ENCODE measurements around the gene SGO2. TPM values are rescaled to one million over a fixed set of nuclear protein-coding genes. Genes with fewer than 3 reads are reported as not detected.

SGO2 gene
- total RNA-seq, 2 experiments from 2014 or later = 49.9 to 56.7 TPM

GRCh38 chr2:200592406-200593075 lies 66.5 kb downstream of the SGO2 start:
- ChIA-PET CTCF (interaction anchor here (0.9 kb wide), 1 partner anchor 119 kb away, joined by 3 read pairs; no protein-coding TSS in a partner anchor), POLR2A (interaction anchor here (0.6 kb wide), 1 partner anchor 14 kb away, joined by 3 read pairs; no protein-coding TSS in a partner anchor)
- Mint-ChIP-seq H3K4me3 (no peak overlapping the region), H3K27me3 (peaks cover 6% of the 10 kb centered on the region), H3K9me3 (ENCODE audit: low read depth) (no peaks in the 10 kb centered on the region), H3K4me1 (no peaks in the 10 kb centered on the region), H3K36me3 (ENCODE audit: low read depth) (no peaks in the 10 kb centered on the region), H3K27ac (no peak overlapping the region)
- intact Hi-C loops (cut with DNase I, micrococcal nuclease) = no loop called here
- DNase-seq = no peak
- ATAC-seq = no peak

GRCh38 chr2:200593905-200594304 lies 67.9 kb downstream of the SGO2 start:
- Mint-ChIP-seq H3K9me3 (ENCODE audit: low read depth) (no peaks in the 10 kb centered on the region), H3K4me3 (no peak overlapping the region), H3K27ac (no peak overlapping the region), H3K4me1 (no peaks in the 10 kb centered on the region), H3K27me3 (peaks cover 9% of the 10 kb centered on the region), H3K36me3 (ENCODE audit: low read depth) (no peaks in the 10 kb centered on the region)
- ChIA-PET CTCF (no interaction called here), POLR2A (no interaction called here)
- ATAC-seq (no peak), DNase-seq (no peak)
- intact Hi-C loops (cut with DNase I, micrococcal nuclease) = no loop called here

GRCh38 chr2:200595913-200596312 lies 69.9 kb downstream of the SGO2 start:
- Mint-ChIP-seq H3K4me1 (no peaks in the 10 kb centered on the region), H3K27me3 (peaks cover 11% of the 10 kb centered on the region), H3K27ac (no peak overlapping the region), H3K36me3 (ENCODE audit: low read depth) (no peaks in the 10 kb centered on the region), H3K4me3 (no peak overlapping the region), H3K9me3 (ENCODE audit: low read depth) (no peaks in the 10 kb centered on the region)
- intact Hi-C loops (cut with DNase I, micrococcal nuclease) = no loop called here
- ATAC-seq = no peak
- POLR2A ChIA-PET = no interaction called here
- CTCF ChIA-PET = interaction anchor here (0.6 to 1.7 kb wide), 3 partner anchors 9 to 45 kb away, joined by 4 to 5 read pairs (median 4); no protein-coding TSS in a partner anchor
- DNase-seq = no peak

GRCh38 chr2:200596774-200597570 lies 71.0 kb downstream of the SGO2 start:
- Mint-ChIP-seq H3K4me3 (no peak overlapping the region), H3K36me3 (ENCODE audit: low read depth) (no peaks in the 10 kb centered on the region), H3K9me3 (ENCODE audit: low read depth) (no peaks in the 10 kb centered on the region), H3K4me1 (no peaks in the 10 kb centered on the region), H3K27ac (no peak overlapping the region), H3K27me3 (peaks cover 8% of the 10 kb centered on the region)
- no peak for ATAC-seq
- ChIA-PET CTCF (interaction anchor here (1.0 to 1.7 kb wide), 2 partner anchors 10 to 18 kb away, joined by 4 read pairs; no protein-coding TSS in a partner anchor), POLR2A (no interaction called here)
- intact Hi-C loops (cut with DNase I, micrococcal nuclease) = no loop called here
- no peak for DNase-seq

- intact Hi-C loops (cut with DNase I, micrococcal nuclease) = no loop called here
- H3K27ac Mint-ChIP-seq = no peak overlapping the region
- ChIA-PET POLR2A (interaction anchor here (0.5 kb wide), 1 partner anchor 19 kb away, joined by 4 read pairs; no protein-coding TSS in a partner anchor), CTCF (interaction anchor here (1.1 kb wide), 1 partner anchor 13 kb away, joined by 3 read pairs; the partner anchor contains the start of gene AOX1)
- no peaks in the 10 kb centered on the region for H3K36me3 Mint-ChIP-seq (ENCODE audit: low read depth)
- no peaks in the 10 kb centered on the region for H3K4me1 Mint-ChIP-seq
- no peaks in the 10 kb centered on the region for H3K9me3 Mint-ChIP-seq (ENCODE audit: low read depth)
- no peak overlapping the region for H3K4me3 Mint-ChIP-seq
- H3K27me3 Mint-ChIP-seq = peaks cover 8% of the 10 kb centered on the region
- no peak for ATAC-seq
- no peak for DNase-seq
Measured at GRCh38 chr2:200599206-200599605, 73.2 kb downstream of the SGO2 start.

GRCh38 chr2:200600549-200601225 lies 74.7 kb downstream of the SGO2 start:
- H3K9me3 Mint-ChIP-seq (ENCODE audit: low read depth) = no peaks in the 10 kb centered on the region
- ATAC-seq = no peak
- ChIA-PET CTCF (interaction anchor here (0.6 to 1.1 kb wide), 2 partner anchors 120 to 253 kb away, joined by 3 read pairs; no protein-coding TSS in a partner anchor), POLR2A (no interaction called here)
- no peak for DNase-seq
- H3K27ac Mint-ChIP-seq = no peak overlapping the region
- intact Hi-C loops (cut with DNase I, micrococcal nuclease) = no loop called here
- no peaks in the 10 kb centered on the region for H3K4me1 Mint-ChIP-seq
- no peaks in the 10 kb centered on the region for H3K36me3 Mint-ChIP-seq (ENCODE audit: low read depth)
- no peak overlapping the region for H3K4me3 Mint-ChIP-seq
- H3K27me3 Mint-ChIP-seq = peaks cover 8% of the 10 kb centered on the region

- no peak for DNase-seq
- no peaks in the 10 kb centered on the region for H3K36me3 Mint-ChIP-seq (ENCODE audit: low read depth)
- ATAC-seq = no peak
- H3K27ac Mint-ChIP-seq = no peak overlapping the region
- intact Hi-C loops (cut with DNase I, micrococcal nuclease) = no loop called here
- CTCF ChIA-PET = interaction anchor here (0.6 to 1.4 kb wide), 7 partner anchors 11 to 749 kb away, joined by 3 to 4 read pairs (median 3); no protein-coding TSS in a partner anchor
- H3K9me3 Mint-ChIP-seq (ENCODE audit: low read depth) = no peaks in the 10 kb centered on the region
- H3K4me3 Mint-ChIP-seq = no peak overlapping the region
- no peaks in the 10 kb centered on the region for H3K4me1 Mint-ChIP-seq
- H3K27me3 Mint-ChIP-seq = peaks cover 6% of the 10 kb centered on the region
- POLR2A ChIA-PET = no interaction called here
Measured at GRCh38 chr2:200602584-200602983, 76.6 kb downstream of the SGO2 start.

GRCh38 chr2:200603972-200604371 lies 78.0 kb downstream of the SGO2 start:
- ATAC-seq = no peak
- H3K4me1 Mint-ChIP-seq = no peaks in the 10 kb centered on the region
- no peak for DNase-seq
- ChIA-PET POLR2A (no interaction called here), CTCF (interaction anchor here (1.0 to 1.3 kb wide), 2 partner anchors 13 to 26 kb away, joined by 4 to 5 read pairs; no protein-coding TSS in a partner anchor)
- H3K27ac Mint-ChIP-seq = no peak overlapping the region
- no peaks in the 10 kb centered on the region for H3K36me3 Mint-ChIP-seq (ENCODE audit: low read depth)
- peaks cover 7% of the 10 kb centered on the region for H3K27me3 Mint-ChIP-seq
- intact Hi-C loops (cut with DNase I, micrococcal nuclease) = no loop called here
- H3K9me3 Mint-ChIP-seq (ENCODE audit: low read depth) = no peaks in the 10 kb centered on the region
- no peak overlapping the region for H3K4me3 Mint-ChIP-seq

GRCh38 chr2:200604571-200605255 lies 78.7 kb downstream of the SGO2 start:
- no peak overlapping the region for H3K4me3 Mint-ChIP-seq
- no peak overlapping the region for H3K27ac Mint-ChIP-seq
- H3K4me1 Mint-ChIP-seq = no peaks in the 10 kb centered on the region
- ATAC-seq (no peak), DNase-seq (no peak)
- intact Hi-C loops (cut with DNase I, micrococcal nuclease) = no loop called here
- no peaks in the 10 kb centered on the region for H3K36me3 Mint-ChIP-seq (ENCODE audit: low read depth)
- H3K27me3 Mint-ChIP-seq = peaks cover 7% of the 10 kb centered on the region
- ChIA-PET CTCF (interaction anchor here (1.0 to 1.3 kb wide), 2 partner anchors 12 to 26 kb away, joined by 4 to 5 read pairs; no protein-coding TSS in a partner anchor), POLR2A (no interaction called here)
- no peaks in the 10 kb centered on the region for H3K9me3 Mint-ChIP-seq (ENCODE audit: low read depth)

- intact Hi-C loops (cut with DNase I, micrococcal nuclease) = no loop called here
- H3K27ac Mint-ChIP-seq = no peak overlapping the region
Measured at GRCh38 chr2:200608341-200609027, 82.5 kb downstream of the SGO2 start.

More at GRCh38 chr2:200608341-200609027, 82.5 kb downstream of the SGO2 start:
- ATAC-seq (no peak), DNase-seq (no peak)
- peaks cover 5% of the 10 kb centered on the region for H3K27me3 Mint-ChIP-seq
- ChIA-PET POLR2A (no interaction called here), CTCF (interaction anchor here (0.7 kb wide), 1 partner anchor 10 kb away, joined by 3 read pairs; no protein-coding TSS in a partner anchor)
- H3K4me1 Mint-ChIP-seq = peaks cover 2% of the 10 kb centered on the region
- no peaks in the 10 kb centered on the region for H3K9me3 Mint-ChIP-seq (ENCODE audit: low read depth)
- no peak overlapping the region for H3K4me3 Mint-ChIP-seq
- no peaks in the 10 kb centered on the region for H3K36me3 Mint-ChIP-seq (ENCODE audit: low read depth)

All from activated CD4-positive, alpha-beta T cell treated with anti-CD3 and anti-CD28 coated beads for 36 hours (primary cell).